Cardiac fibroblast (primary cell): ENCODE measurements around the gene PSMG1.
A peak's percentile ranks its signal among the peaks of the same experiment; 100 is the strongest.

ENCODE experiments used
- DNase-seq, 2 donors: peaks; one replicate each; pipeline versions ENCODE4 v3.0.0 to v3.0.0-alpha.2; 2010; ENCODE audit warnings: low read depth in 2 of 2
- H3K4me3 ChIP-seq, 2 donors: replicated peaks in 1 of 2; 1 replicate in 1 of 2; 2 replicates in 1 of 2; pipeline ENCODE4 v1.5.1; 2011; ENCODE audit warnings: low read depth in 2 of 2, low read length in 2 of 2, mild to moderate bottlenecking in 2 of 2, moderate library complexity in 1 of 2
- TF ChIP-seq, protein P1 (sequence below): IDR thresholded peaks from one replicate; pipeline ENCODE4 v1.5.1; 2011; ENCODE audit warnings: low read depth, mild to moderate bottlenecking, low read length, inconsistent platforms

PSMG1 gene

DNA sequence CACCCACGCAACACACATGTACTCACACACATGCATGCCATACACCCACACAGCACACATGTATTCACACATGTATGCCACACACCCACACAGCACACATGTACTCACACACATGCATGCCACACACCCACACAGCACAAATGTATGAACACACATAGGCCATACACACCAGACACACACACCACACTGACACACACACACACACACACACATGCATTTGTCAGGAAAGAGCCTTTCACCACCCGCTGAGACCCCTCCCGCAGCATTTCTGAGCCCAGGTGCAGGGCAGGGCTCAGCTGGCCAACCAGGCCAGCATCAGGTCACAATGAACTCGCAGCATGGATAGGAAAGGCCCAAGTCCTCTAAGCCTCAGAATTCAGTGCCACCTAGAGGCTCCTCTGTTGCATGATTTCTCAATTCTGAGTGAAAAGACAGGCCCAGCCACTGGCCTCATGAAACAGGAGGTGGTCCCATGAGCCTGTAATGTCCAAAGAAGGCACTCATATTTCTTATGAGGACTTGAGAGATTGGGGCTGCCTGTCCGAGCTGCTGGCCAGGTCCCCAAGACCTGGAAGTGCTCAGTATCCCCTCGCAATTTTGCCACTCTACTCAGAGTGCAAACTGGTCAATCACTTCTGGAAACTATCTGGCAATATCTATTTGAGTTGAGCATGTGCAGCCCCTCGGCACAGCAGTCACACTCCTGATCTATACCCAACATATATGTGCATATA is 57.3 kb downstream of the PSMG1 start:
- TF ChIP-seq, protein P1, sequence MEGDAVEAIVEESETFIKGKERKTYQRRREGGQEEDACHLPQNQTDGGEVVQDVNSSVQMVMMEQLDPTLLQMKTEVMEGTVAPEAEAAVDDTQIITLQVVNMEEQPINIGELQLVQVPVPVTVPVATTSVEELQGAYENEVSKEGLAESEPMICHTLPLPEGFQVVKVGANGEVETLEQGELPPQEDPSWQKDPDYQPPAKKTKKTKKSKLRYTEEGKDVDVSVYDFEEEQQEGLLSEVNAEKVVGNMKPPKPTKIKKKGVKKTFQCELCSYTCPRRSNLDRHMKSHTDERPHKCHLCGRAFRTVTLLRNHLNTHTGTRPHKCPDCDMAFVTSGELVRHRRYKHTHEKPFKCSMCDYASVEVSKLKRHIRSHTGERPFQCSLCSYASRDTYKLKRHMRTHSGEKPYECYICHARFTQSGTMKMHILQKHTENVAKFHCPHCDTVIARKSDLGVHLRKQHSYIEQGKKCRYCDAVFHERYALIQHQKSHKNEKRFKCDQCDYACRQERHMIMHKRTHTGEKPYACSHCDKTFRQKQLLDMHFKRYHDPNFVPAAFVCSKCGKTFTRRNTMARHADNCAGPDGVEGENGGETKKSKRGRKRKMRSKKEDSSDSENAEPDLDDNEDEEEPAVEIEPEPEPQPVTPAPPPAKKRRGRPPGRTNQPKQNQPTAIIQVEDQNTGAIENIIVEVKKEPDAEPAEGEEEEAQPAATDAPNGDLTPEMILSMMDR: peak; percentile 75
- peak; percentile 88 to 89 for DNase-seq
- H3K4me3 ChIP-seq: no peak overlapping the region
